HEK293 (cell line): ENCODE measurements around the gene FHDC1.

Experiments
- CTCF ChIA-PET: fragments of 350-600 bp; formaldehyde crosslinking; extraction: SDS; loops from one replicate; lab custom pipeline; 2021; ENCODE audit warnings: antibody characterized with exemption; lab: Yijun Ruan, JAX
- POLR2A ChIA-PET: fragments of 300-600 bp; formaldehyde crosslinking; extraction: SDS; loops from one replicate; lab custom pipeline; 2020; ENCODE audit warnings: antibody characterized with exemption, inconsistent platforms; lab: Yijun Ruan, JAX
- H3K27ac ChIP-seq: fragments of 200-500 bp; sonication (Bioruptor generic); 2 replicates; pipeline ENCODE4 v1.5.1; 2014; ENCODE audit warnings: low read depth, low read length, control low read depth, inconsistent platforms; ENCODE audit errors: extremely low read depth
- H3K36me3 ChIP-seq, 2 experiments: fragments of 200-500 bp in 1 of 2; sonication (Bioruptor generic) in 1 of 2; 1 replicate in 1 of 2; 2 replicates in 1 of 2; pipeline ENCODE4 v1.5.1; 2014 to 2017; ENCODE audit warnings: inconsistent platforms in 2 of 2, low read length in 2 of 2; ENCODE audit not compliant: control insufficient read depth in 2 of 2, insufficient read depth in 1 of 2
- H3K4me1 ChIP-seq: fragments of 200-500 bp; sonication (Bioruptor generic); 2 replicates; pipeline ENCODE4 v1.5.1; 2014; ENCODE audit warnings: mild to moderate bottlenecking, low read length, inconsistent platforms; ENCODE audit not compliant: control insufficient read depth, insufficient read depth
- H3K4me3 ChIP-seq: 2 replicates; pipeline ENCODE4 v1.5.1; 2011; ENCODE audit warnings: low read depth, mild to moderate bottlenecking, control low read depth, low read length, moderate library complexity
- H3K9me3 ChIP-seq: fragments of 200-500 bp; sonication (Bioruptor generic); 2 replicates; pipeline ENCODE4 v1.5.1; 2014; ENCODE audit warnings: low read depth, low read length, inconsistent platforms; ENCODE audit not compliant: control insufficient read depth, insufficient read depth
- BCL11A ChIP-seq: fragments of 450-650 bp; formaldehyde crosslinking; IDR thresholded peaks from 2 replicates; pipeline ENCODE4 v1.5.1; 2016; ENCODE audit warnings: low read depth, missing biosample characterization, missing genetic modification characterization
- HIC1 ChIP-seq: fragments of 450-650 bp; formaldehyde crosslinking; IDR thresholded peaks from 2 replicates; pipeline ENCODE4 v1.5.1; 2016; ENCODE audit warnings: missing biosample characterization, missing genetic modification characterization
- KLF8 ChIP-seq: fragments of 450-650 bp; formaldehyde crosslinking; IDR thresholded peaks from 2 replicates; pipeline ENCODE4 v1.5.1; 2016; ENCODE audit warnings: missing biosample characterization, missing genetic modification characterization
- ZBTB10 ChIP-seq: fragments of 450-650 bp; formaldehyde crosslinking; IDR thresholded peaks from 2 replicates; pipeline ENCODE4 v1.5.1; 2016; ENCODE audit warnings: missing biosample characterization, missing genetic modification characterization
- ZBTB26 ChIP-seq: fragments of 450-650 bp; formaldehyde crosslinking; optimal IDR thresholded peaks from 2 replicates; pipeline ENCODE3; 2016; ENCODE audit warnings: missing biosample characterization, mild to moderate bottlenecking, missing genetic modification characterization
- ZBTB8A ChIP-seq: fragments of 450-650 bp; formaldehyde crosslinking; IDR thresholded peaks from 2 replicates; pipeline ENCODE4 v1.5.1; 2016; ENCODE audit warnings: missing biosample characterization, missing genetic modification characterization
- ZFP69B ChIP-seq: fragments of 450-650 bp; formaldehyde crosslinking; IDR thresholded peaks from 2 replicates; pipeline ENCODE4 v1.5.1; 2016; ENCODE audit warnings: missing biosample characterization, missing genetic modification characterization
- ZNF174 ChIP-seq: fragments of 450-650 bp; formaldehyde crosslinking; IDR thresholded peaks from 2 replicates; pipeline ENCODE4 v1.5.0; 2017; ENCODE audit warnings: missing biosample characterization, mild to moderate bottlenecking, missing genetic modification characterization
- ZNF239 ChIP-seq: fragments of 450-650 bp; formaldehyde crosslinking; IDR thresholded peaks from 2 replicates; pipeline ENCODE4 v1.5.1; 2016; ENCODE audit warnings: missing biosample characterization, missing genetic modification characterization
- ZNF26 ChIP-seq: fragments of 450-650 bp; formaldehyde crosslinking; IDR thresholded peaks from 2 replicates; pipeline ENCODE4 v1.5.1; 2016; ENCODE audit warnings: missing biosample characterization, missing genetic modification characterization
- ZNF311 ChIP-seq: fragments of 450-650 bp; formaldehyde crosslinking; IDR thresholded peaks from 2 replicates; pipeline ENCODE4 v1.5.1; 2017; ENCODE audit warnings: missing biosample characterization, missing genetic modification characterization, borderline replicate concordance
- ZNF324 ChIP-seq: fragments of 450-650 bp; formaldehyde crosslinking; IDR thresholded peaks from 2 replicates; pipeline ENCODE4 v1.5.1; 2016; ENCODE audit warnings: missing biosample characterization, missing genetic modification characterization
- ZNF341 ChIP-seq: fragments of 450-650 bp; formaldehyde crosslinking; IDR thresholded peaks from 2 replicates; pipeline ENCODE4; 2016; ENCODE audit warnings: low read depth, missing biosample characterization, missing genetic modification characterization
- ZNF394 ChIP-seq: fragments of 450-650 bp; formaldehyde crosslinking; IDR thresholded peaks from 2 replicates; pipeline ENCODE4 v1.5.1; 2016; ENCODE audit warnings: missing biosample characterization, missing genetic modification characterization, mild to moderate bottlenecking, moderate library complexity, borderline replicate concordance
- ZNF416 ChIP-seq: fragments of 450-650 bp; formaldehyde crosslinking; IDR thresholded peaks from 2 replicates; pipeline ENCODE4 v1.5.1; 2016; ENCODE audit warnings: missing biosample characterization, missing genetic modification characterization
- ZNF423 ChIP-seq: fragments of 450-650 bp; formaldehyde crosslinking; IDR thresholded peaks from 2 replicates; pipeline ENCODE4 v1.5.1; 2016; ENCODE audit warnings: missing biosample characterization, missing genetic modification characterization
- ZNF501 ChIP-seq: fragments of 450-650 bp; formaldehyde crosslinking; IDR thresholded peaks from 2 replicates; pipeline ENCODE4 v1.5.1; 2016; ENCODE audit warnings: missing biosample characterization, missing genetic modification characterization
- ZNF544 ChIP-seq: fragments of 450-650 bp; formaldehyde crosslinking; IDR thresholded peaks from 2 replicates; pipeline ENCODE4 v1.5.0; 2017; ENCODE audit warnings: missing biosample characterization, missing genetic modification characterization
- ZNF548 ChIP-seq: fragments of 450-650 bp; formaldehyde crosslinking; IDR thresholded peaks from 2 replicates; pipeline ENCODE4 v1.5.1; 2016; ENCODE audit warnings: missing biosample characterization, missing genetic modification characterization
- ZNF558 ChIP-seq: fragments of 450-650 bp; formaldehyde crosslinking; IDR thresholded peaks from 2 replicates; pipeline ENCODE4 v1.5.1; 2016; ENCODE audit warnings: missing biosample characterization, missing genetic modification characterization
- ZNF560 ChIP-seq: fragments of 450-650 bp; formaldehyde crosslinking; IDR thresholded peaks from 2 replicates; pipeline ENCODE4 v1.5.1; 2017; ENCODE audit warnings: missing biosample characterization, missing genetic modification characterization, borderline replicate concordance
- ZNF571 ChIP-seq: fragments of 450-650 bp; formaldehyde crosslinking; IDR thresholded peaks from 2 replicates; pipeline ENCODE4 v1.5.0; 2017; ENCODE audit warnings: missing biosample characterization, missing genetic modification characterization
- ZNF623 ChIP-seq: fragments of 450-650 bp; formaldehyde crosslinking; IDR thresholded peaks from 2 replicates; pipeline ENCODE4 v1.5.1; 2016; ENCODE audit warnings: missing biosample characterization, missing genetic modification characterization
- ZNF664 ChIP-seq: fragments of 450-650 bp; formaldehyde crosslinking; IDR thresholded peaks from 2 replicates; pipeline ENCODE4 v1.5.1; 2016; ENCODE audit warnings: missing biosample characterization, missing genetic modification characterization
- ZNF670 ChIP-seq: fragments of 450-650 bp; formaldehyde crosslinking; IDR thresholded peaks from 2 replicates; pipeline ENCODE4 v1.5.1; 2016; ENCODE audit warnings: missing biosample characterization, missing genetic modification characterization, low read depth
- ZSCAN30 ChIP-seq: fragments of 450-650 bp; IDR thresholded peaks from 2 replicates; pipeline ENCODE4 v1.5.1; 2018; ENCODE audit warnings: missing biosample characterization, mild to moderate bottlenecking, missing genetic modification characterization, moderate library complexity

Gene FHDC1

GRCh38 chr4:152950402-152951274 lies 14.5 kb downstream of the FHDC1 start:
- Histone ChIP-seq H3K4me3 (no peak overlapping the region), H3K36me3 (no peaks in the 10 kb centered on the region), H3K27ac (no peak overlapping the region), H3K4me1 (no peaks in the 10 kb centered on the region), H3K9me3 (no peaks in the 10 kb centered on the region)
- CTCF ChIA-PET = interaction anchor here (0.7 to 1.2 kb wide), 2 partner anchors 54 to 64 kb away, joined by 3 to 4 read pairs; no protein-coding TSS in a partner anchor
- POLR2A ChIA-PET = interaction anchor here (0.9 kb wide), 1 partner anchor 9 kb away, joined by 3 read pairs; no protein-coding TSS in a partner anchor
- TF ChIP-seq HIC1 (tag by site-specific recombination) = no peak
- TF ChIP-seq ZNF341 = no peak
- TF ChIP-seq ZNF423 = no peak

GRCh38 chr4:152951348-152951747 lies 15.2 kb downstream of the FHDC1 start:
- POLR2A ChIA-PET = no interaction called here
- no peaks in the 10 kb centered on the region for H3K9me3 ChIP-seq
- no peak overlapping the region for H3K27ac ChIP-seq
- H3K4me1 ChIP-seq = no peaks in the 10 kb centered on the region
- no peak for TF ChIP-seq ZSCAN30
- no peak for TF ChIP-seq ZNF311 (tag by site-specific recombination)
- TF ChIP-seq ZNF548 = no peak
- no peak for TF ChIP-seq ZNF571
- TF ChIP-seq ZBTB8A (tag by site-specific recombination) = no peak
- TF ChIP-seq ZNF664 = no peak
- TF ChIP-seq ZNF558 (tag by site-specific recombination) = no peak
- no peak for TF ChIP-seq ZFP69B (tag by site-specific recombination)
- TF ChIP-seq ZNF670 = no peak
- no peak for TF ChIP-seq BCL11A
- no peak for TF ChIP-seq ZBTB26 (tag by site-specific recombination)
- no peak for TF ChIP-seq ZNF501 (tag by site-specific recombination)
- TF ChIP-seq ZNF394 (tag by site-specific recombination) = no peak
- TF ChIP-seq ZNF174 (tag by site-specific recombination) = no peak
- no peak for TF ChIP-seq KLF8
- no peak for TF ChIP-seq ZNF623 (tag by site-specific recombination)
- no peak for TF ChIP-seq ZNF560
- TF ChIP-seq, all 188 proteins: peak for 0
- CTCF ChIA-PET = interaction anchor here (0.7 to 1.2 kb wide), 3 partner anchors 55 to 517 kb away, joined by 3 to 4 read pairs (median 3); no protein-coding TSS in a partner anchor
- Histone ChIP-seq H3K4me3 (no peak overlapping the region), H3K36me3 (no peaks in the 10 kb centered on the region)

GRCh38 chr4:152953514-152953913 lies 17.4 kb downstream of the FHDC1 start:
- no peak overlapping the region for H3K27ac ChIP-seq
- no peaks in the 10 kb centered on the region for H3K9me3 ChIP-seq
- H3K4me1 ChIP-seq = peaks cover 4% of the 10 kb centered on the region; the same call in 1 of the 2 replicates
- no peaks in the 10 kb centered on the region for H3K36me3 ChIP-seq
- H3K4me3 ChIP-seq = no peak overlapping the region
- CTCF ChIA-PET = no interaction called here
- POLR2A ChIA-PET = no interaction called here
- TF ChIP-seq ZBTB10 = no peak
- no peak for TF ChIP-seq BCL11A
- no peak for TF ChIP-seq ZNF324 (tag by site-specific recombination)
- TF ChIP-seq ZNF239 (tag by site-specific recombination) = no peak
- no peak for TF ChIP-seq ZSCAN30
- no peak for TF ChIP-seq ZNF26 (tag by site-specific recombination)
- TF ChIP-seq ZNF544 (tag by site-specific recombination) = no peak
- no peak for TF ChIP-seq ZNF416 (tag by site-specific recombination)
